Chondrocyte (in vitro differentiated cells): ENCODE results near the gene CEP85L. TPM values are rescaled to one million over a fixed set of nuclear protein-coding genes. Genes with fewer than 3 reads are reported as not detected.

Source experiments
- DNase-seq: peaks from one replicate; pipeline ENCODE4 v3.0.0; 2021; ENCODE audit warnings: mixed read lengths, low spot score
- H3K27ac Mint-ChIP-seq: one replicate; pipeline ENCODE4 v1.8.0; 2021; ENCODE audit warnings: mild to moderate bottlenecking, moderate library complexity, mixed read lengths; ENCODE audit not compliant: unreplicated experiment
- H3K27me3 Mint-ChIP-seq: 2 replicates; pipeline ENCODE4 v1.8.0; 2021; ENCODE audit warnings: low read depth, mixed read lengths
- H3K36me3 Mint-ChIP-seq: 2 replicates; pipeline ENCODE4 v1.8.0; 2021; ENCODE audit warnings: low read depth, mixed read lengths
- H3K4me1 Mint-ChIP-seq: 2 replicates; pipeline ENCODE4 v1.8.0; 2021; ENCODE audit warnings: low read depth, mild to moderate bottlenecking, mixed read lengths
- H3K4me3 Mint-ChIP-seq: one replicate; pipeline ENCODE4 v1.8.0; 2021; ENCODE audit warnings: mild to moderate bottlenecking, moderate library complexity, mixed read lengths; ENCODE audit not compliant: unreplicated experiment
- H3K9me3 Mint-ChIP-seq: 2 replicates; pipeline ENCODE4 v1.8.0; 2021; ENCODE audit warnings: low read depth, mixed read lengths
- CTCF ChIP-seq: fragments of 200-600 bp; sonication (generic); IDR thresholded peaks from 2 replicates; pipeline ENCODE4 v1.5.0; 2021; ENCODE audit warnings: antibody characterized with exemption, mild to moderate bottlenecking, moderate library complexity
- total RNA-seq: library from RNA; stranded (reverse); gene quantifications from 3 replicates; pipeline ENCODE4 v1.2.1, GENCODE V29; 2021

Gene CEP85L
- total RNA-seq, 1 donor from 2014 or later: 10.4 TPM

- Mint-ChIP-seq H3K9me3 (peaks cover 17% of the 10 kb centered on the region), H3K4me3 (no peak overlapping the region), H3K36me3 (peaks cover 9% of the 10 kb centered on the region), H3K27ac (no peak overlapping the region), H3K27me3 (no peaks in the 10 kb centered on the region), H3K4me1 (peaks cover 17% of the 10 kb centered on the region)
- DNase-seq: no peak
- no peak for TF ChIP-seq CTCF
Observed at GRCh38 chr6:118579786-118580185, 71.6 kb downstream of the CEP85L start.

- Mint-ChIP-seq H3K4me3 (no peak overlapping the region), H3K27ac (no peak overlapping the region), H3K4me1 (peaks cover 22% of the 10 kb centered on the region), H3K36me3 (peaks cover 19% of the 10 kb centered on the region), H3K9me3 (peaks cover 28% of the 10 kb centered on the region), H3K27me3 (no peaks in the 10 kb centered on the region)
- no peak for DNase-seq
- TF ChIP-seq CTCF: no peak
Observed at GRCh38 chr6:118578617-118579016, 72.8 kb downstream of the CEP85L start.

- Mint-ChIP-seq H3K9me3 (peaks cover 28% of the 10 kb centered on the region), H3K27me3 (no peaks in the 10 kb centered on the region), H3K4me1 (peaks cover 22% of the 10 kb centered on the region), H3K36me3 (peaks cover 19% of the 10 kb centered on the region), H3K4me3 (no peak overlapping the region), H3K27ac (no peak overlapping the region)
- TF ChIP-seq CTCF: no peak
- no peak for DNase-seq
Observed at GRCh38 chr6:118577972-118578371, 73.4 kb downstream of the CEP85L start.

- no peak for DNase-seq
- TF ChIP-seq CTCF: no peak
Observed at GRCh38 chr6:118574051-118574865, 77.1 kb downstream of the CEP85L start.

GRCh38 chr6:118571121-118571520 lies 80.3 kb downstream of the CEP85L start:
- Mint-ChIP-seq H3K4me1 (peaks cover 5% of the 10 kb centered on the region), H3K36me3 (peaks cover 15% of the 10 kb centered on the region), H3K9me3 (peaks cover 21% of the 10 kb centered on the region), H3K27ac (no peak overlapping the region), H3K4me3 (no peak overlapping the region), H3K27me3 (no peaks in the 10 kb centered on the region)
- DNase-seq: no peak
- TF ChIP-seq CTCF: no peak

More at GRCh38 chr6:118574051-118574865, 77.1 kb downstream of the CEP85L start:
- peaks cover 19% of the 10 kb centered on the region for H3K36me3 Mint-ChIP-seq
- H3K27me3 Mint-ChIP-seq: no peaks in the 10 kb centered on the region
- H3K27ac Mint-ChIP-seq: peak overlapping the region; percentile 67
- H3K4me3 Mint-ChIP-seq: peak overlapping the region; percentile 36
- peaks cover 5% of the 10 kb centered on the region for H3K4me1 Mint-ChIP-seq
- H3K9me3 Mint-ChIP-seq: peaks cover 28% of the 10 kb centered on the region
